ENCODE data around the gene ZBTB7C. TPM values are rescaled to one million over a fixed set of nuclear protein-coding genes. Genes with fewer than 3 reads are reported as not detected.

The ZBTB7C gene
- total RNA-seq, 2 donors from 2014 or later = 11.0 to 14.8 TPM

DNA sequence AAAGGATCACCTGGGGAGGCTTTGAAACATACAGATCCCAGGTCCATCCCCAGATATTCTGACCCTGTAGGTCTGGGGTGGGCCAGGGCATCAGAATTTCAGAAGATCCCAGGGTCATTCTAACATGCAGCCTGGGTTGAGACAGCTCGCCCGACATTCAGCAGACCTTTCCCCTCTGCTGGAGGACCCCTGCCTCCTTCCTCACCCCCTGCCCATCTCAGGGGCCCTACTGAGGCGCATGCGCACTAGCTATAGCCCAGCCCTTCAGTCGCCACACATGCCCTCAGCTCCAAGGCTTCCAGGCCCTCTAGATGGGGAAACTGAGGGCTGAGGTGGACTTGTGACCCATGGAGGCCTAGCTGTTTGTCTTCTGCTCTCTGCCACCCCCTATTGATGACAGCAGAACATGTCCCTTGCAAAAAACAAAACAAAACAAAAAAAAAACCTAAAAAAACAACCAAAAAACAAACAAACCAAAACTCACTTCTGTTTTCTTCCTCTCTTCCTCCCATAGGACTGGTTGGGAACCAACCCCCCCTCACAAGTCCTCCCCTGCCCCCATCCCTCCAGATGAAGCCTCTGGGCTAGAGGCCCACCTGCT lies 91.3 kb downstream of the ZBTB7C start:
- peak; percentile 67 for DNase-seq (ENCODE audit: low spot score)
- intact Hi-C loops (cut with DNase I) = no loop called here

DNA sequence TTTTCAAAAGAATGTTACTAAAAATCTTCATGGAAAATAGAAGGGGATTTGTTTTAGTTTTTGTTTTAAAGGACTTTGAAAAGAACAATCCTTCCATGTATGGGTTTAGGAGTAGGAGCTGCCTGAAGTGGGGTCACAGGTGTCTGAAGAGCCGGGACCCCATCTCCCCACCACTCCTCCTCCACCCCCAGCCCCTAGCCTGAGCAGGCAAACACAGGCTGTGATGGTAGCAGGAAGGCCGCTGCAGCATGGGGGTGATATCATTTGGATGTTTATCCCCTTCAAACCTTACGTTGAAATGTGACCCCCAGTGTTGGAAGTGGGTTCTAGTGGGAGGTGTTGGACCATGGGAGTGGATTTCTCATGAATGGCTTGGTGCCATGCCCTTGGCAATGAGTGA lies 93.0 kb downstream of the ZBTB7C start:
- intact Hi-C loops (cut with DNase I) = no loop called here
- DNase-seq (ENCODE audit: low spot score) = peak; percentile 47

DNA sequence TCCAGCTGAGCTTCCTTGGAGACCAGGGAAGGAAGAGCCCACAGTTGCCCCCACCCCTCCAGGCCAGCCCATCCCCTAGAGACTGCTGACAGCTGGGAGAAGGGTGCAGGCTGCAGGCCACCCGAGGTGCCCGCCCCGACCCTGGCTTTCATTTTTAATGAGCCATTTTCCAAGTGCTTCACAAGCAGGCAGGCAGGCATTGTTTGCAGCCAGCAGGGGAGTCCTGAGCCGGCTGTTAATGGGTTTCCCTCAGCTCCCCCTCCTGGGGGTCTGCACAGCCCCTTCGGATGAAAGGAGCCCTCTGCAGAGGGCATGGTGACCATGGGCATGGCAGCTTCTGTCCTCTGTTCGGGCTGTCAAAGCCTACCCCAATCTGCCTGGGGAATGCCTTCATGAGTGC lies 94.5 kb downstream of the ZBTB7C start:
- DNase-seq (ENCODE audit: low spot score) = peak; percentile 40
- intact Hi-C loops (cut with DNase I) = no loop called here

DNA sequence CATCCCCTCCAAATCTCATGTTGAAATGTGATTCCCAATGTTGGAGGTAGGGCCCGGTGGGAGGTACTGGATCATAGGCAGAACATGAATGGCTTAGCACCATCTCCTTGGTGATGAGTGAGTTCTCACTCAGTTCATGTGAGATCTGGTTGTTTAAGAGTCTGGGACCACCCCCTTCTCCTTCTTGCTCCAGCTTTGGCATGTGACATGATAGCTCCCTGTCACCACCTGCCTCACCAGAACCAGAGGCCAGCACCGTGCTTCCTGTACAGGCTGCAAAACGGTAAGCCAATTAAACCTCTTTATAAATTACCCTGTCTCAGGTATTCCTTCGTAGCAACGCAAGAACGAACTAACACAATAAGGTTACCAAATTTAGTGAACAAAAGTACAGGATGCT lies 95.4 kb downstream of the ZBTB7C start:
- peak; percentile 35 for DNase-seq (ENCODE audit: low spot score)
- intact Hi-C loops (cut with DNase I) = no loop called here

DNA sequence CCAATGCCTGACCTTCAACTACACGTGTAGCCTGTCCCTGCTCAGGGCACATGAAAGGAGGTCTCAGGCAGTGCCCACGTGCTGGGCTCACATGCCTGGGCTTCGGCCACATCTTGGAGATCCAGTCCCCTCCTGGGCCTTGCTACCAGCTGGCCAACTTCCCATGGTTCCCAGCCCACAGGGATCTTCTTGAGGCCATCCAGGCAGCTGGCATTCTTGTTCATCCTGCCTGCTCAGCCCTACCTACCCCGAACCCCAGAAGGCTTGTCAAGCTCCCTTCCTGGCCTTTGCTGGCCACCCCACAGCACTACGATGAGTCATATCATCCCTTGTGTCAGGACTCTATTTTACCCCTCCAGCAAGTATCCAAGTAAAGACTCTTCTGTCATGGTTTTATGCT lies 97.1 kb downstream of the ZBTB7C start:
- DNase-seq (ENCODE audit: low spot score) = peak; percentile 67
- intact Hi-C loops (cut with DNase I) = no loop called here

DNA sequence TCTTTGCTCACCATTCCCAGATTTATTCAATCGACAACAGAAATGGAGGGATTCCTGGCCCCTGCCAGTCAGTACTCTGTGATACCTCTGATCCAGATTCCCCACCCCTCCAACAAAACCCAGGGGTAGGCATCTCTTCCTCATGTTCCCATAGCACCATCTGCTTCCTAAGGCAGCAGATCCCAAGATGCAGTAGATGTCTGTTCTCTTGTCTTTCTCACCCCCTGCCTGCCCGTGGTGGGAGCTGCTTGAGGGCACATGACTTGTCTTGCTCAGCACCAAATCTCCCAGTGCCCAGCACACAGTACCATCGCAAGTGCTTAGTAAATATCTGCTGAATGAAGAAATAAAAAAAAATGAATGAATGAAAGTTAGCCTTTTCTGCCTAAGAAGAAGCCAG lies 98.2 kb downstream of the ZBTB7C start:
- intact Hi-C loops (cut with DNase I) = no loop called here
- no peak for DNase-seq (ENCODE audit: low spot score)

DNA sequence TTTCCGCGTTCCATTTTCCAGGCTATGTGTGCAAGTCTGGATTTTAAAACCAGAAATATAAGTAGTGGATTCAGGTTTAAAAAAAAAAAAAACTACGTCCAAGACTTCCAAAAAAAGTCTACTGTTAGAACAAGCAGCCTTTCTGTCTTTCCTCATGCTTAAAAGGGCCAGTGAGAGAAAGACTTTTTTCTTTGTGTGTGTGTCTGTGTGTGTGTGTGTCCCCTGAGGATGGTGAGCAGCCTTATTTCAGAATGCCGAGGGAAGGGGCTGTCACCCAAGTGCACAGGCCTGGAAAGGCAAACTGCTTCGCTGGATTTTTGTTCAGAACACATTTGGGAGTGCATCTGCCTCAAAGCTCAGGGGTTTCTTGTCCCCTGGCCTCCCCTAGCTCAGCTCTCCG lies 98.8 kb downstream of the ZBTB7C start:
- no peak for DNase-seq (ENCODE audit: low spot score)
- intact Hi-C loops (cut with DNase I) = no loop called here

DNA sequence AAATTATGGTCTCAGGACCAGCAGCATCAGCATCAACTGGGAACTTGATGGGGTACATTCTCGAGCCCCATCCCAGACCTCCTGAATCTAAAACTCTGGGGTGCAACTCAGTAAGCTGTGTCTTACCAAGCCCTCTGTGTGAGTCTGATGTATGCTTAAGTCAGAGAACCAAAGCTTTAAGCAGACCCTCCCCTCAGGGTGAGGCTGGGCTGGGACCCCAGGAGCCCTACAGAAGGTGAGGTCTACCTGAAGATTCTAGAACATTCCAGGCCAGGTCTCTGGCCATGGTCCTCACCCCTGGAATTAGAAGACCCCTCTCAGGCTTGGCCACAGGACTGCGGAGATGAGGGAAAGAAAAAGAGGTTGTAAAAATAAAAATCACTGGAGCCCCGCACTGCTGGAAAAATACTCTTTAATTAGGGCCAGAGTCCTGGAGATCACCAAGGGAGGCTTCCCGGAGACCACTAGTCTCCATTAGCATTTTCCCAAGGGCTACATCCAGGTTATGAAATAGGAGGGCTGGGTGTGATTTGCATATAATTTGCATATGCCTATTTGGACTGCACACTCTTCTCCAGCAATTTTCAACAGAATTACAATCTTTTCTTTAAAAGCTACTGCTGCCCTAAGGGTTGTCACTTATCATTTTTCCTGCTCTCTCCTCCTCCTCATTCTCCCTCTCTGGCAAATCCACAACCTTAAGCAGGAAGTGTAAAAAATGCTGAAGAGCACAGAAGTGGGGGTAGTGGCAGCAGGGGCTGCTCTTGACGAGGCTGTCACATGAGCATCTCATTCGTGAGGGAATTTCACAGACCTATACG lies 100.2 kb downstream of the ZBTB7C start:
- intact Hi-C loops (cut with DNase I) = no loop called here
- peak; percentile 30 for DNase-seq (ENCODE audit: low spot score)

DNA sequence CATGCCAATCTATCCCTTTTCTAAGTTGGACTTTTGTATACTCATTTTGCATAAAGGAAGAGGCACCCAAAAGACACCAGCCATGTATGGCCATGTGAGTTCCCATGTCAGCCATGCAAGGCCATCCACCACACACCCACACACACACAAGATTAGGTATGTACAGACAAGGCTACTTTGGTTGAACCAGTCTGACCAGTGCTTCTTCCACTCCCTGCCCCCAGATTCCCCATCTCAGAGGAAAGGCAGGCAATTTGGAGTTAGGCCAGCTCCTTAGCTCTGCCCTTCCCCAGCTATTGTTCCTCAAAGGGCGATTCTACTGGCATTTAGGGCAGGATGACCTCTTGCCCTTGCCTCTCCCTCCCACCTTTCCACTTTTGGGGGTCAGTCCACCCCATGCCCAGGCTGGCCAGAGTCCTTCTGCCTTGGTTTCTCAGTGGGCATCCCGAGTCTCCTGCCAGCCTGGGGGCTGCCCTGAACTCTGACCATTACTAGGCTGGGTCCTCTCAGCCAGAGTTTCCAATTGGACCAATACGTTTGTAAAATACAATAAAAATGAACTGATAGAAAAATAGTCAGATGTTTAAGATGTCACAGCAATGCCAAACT lies 101.1 kb downstream of the ZBTB7C start:
- intact Hi-C loops (cut with DNase I) = no loop called here

DNA sequence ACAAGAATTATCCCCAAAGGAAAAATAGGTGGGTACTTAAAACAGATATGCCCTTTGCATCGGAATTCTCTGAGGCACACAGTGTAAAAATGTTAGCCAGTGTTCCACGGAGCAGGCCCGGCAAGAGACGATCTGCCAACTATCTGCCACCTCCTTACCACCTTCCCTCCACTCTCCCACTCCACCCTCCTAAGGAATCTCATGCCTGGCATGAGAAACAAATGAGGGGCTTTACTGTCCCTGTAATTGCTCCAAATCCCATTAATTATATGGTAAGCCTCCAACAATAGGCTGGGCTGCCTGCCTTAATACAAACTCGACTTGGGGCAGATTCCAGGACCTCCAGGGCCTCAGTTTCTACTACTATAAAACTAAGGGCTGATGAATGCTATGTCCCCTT lies 102.3 kb downstream of the ZBTB7C start:
- peak; percentile 8 for DNase-seq (ENCODE audit: low spot score)
- intact Hi-C loops (cut with DNase I) = no loop called here

More for the DNA sequence above, 101.1 kb downstream of the ZBTB7C start:
- DNase-seq (ENCODE audit: low spot score) = peak; percentile 53

DNA sequence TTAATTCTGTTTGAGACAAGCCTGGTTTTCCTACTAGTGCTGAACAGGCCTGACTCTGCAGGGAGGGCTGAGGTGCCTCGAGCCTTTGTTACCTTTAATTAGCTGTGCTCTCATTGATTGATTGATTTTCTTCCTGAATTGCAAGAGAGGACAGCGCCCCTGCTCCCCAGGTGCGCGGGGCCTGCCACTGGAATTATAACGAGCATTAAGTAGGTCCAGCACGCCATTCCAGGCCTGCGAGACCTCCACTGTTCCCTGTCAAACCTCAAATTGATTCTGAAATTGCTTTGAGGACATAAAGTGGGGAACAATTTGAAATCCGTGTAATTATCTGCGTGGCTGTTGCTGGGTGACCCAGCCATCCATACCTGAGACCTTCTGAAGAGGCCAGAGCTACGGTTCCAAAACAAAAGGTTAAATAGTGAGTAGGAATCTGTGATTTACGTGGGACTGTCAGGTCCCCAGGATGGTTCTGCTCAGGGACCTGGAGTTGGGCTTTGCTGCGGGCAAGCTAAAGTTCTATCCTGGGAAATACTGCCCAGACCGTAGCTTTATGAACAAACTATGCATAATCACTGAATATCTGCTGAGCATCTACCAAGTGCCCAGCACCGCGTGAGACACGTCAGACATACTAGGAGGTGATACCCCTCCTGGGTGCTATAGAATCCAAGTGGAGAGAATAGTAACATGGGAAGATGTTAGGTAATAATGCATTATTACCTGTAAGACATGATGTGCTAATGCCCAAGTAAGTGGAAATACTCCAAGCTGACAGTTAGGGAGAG lies 104.1 kb downstream of the ZBTB7C start:
- intact Hi-C loops (cut with DNase I) = no loop called here
- DNase-seq (ENCODE audit: low spot score) = peak; percentile 61

DNA sequence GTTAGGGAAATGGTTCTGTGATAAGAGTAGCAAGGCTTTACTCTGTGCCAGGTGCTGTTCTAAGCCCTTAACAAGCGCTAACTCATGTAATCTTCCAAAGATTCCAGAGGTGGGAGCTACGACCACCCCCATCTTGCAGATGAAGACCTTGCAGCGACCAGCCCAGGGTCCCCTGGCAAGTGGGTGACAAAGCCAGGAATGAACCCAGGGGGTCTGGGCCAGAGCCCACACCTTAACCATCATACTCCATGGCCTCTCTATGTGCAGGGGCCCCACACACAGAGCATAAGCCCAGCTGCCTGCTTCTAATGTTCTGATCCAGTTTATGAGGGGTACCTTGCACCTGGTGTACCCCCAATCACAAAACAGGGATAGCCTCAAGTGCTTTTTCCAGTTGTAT lies 105.3 kb downstream of the ZBTB7C start:
- intact Hi-C loops (cut with DNase I) = no loop called here
- peak; percentile 29 for DNase-seq (ENCODE audit: low spot score)

DNA sequence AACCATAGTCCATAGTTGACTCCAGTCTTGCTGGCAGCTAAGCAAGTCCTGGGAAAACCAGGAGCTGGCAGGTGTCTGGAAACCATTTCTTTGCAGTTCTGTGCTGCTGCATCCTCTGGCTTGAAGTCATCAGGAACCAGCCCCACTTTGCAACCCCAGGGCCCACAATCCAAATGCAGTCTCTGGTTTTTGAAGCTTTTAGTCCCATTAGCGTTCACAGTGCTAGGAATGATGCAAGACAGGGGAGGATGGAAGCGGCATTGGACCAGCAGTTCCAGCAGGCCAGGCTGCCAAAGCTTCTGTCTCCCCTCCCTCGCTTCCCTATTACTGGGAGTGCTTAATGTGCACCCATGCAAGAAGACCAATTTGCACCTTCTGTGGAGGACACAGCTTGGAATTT lies 106.4 kb downstream of the ZBTB7C start:
- intact Hi-C loops (cut with DNase I) = no loop called here
- no peak for DNase-seq (ENCODE audit: low spot score)

DNA sequence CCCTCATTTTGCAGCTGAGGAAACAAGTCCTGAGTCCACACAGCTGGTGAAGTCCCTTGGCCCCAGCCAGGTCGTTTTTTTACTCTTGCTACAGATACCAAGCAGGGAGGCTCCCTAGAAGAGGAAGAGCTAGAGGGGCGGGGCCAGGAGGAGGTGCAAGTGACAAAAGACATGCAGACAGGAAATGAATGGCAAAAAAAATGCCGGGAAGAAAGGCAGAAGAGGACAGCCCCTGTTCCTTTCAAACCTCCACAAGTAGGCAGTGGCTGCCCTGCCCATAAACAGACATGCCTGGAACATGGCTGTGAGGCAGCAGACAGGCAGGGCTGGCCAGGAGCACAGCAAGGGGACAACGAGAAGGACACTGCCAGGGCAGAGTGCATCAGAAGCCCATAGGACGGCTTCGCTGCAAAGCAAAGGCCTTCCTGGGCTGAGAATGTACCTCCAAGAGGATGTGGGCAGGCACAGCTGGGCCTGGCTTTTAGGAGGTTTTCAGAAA lies 108.7 kb downstream of the ZBTB7C start:
- peak; percentile 83 for DNase-seq (ENCODE audit: low spot score)
- intact Hi-C loops (cut with DNase I) = no loop called here

DNA sequence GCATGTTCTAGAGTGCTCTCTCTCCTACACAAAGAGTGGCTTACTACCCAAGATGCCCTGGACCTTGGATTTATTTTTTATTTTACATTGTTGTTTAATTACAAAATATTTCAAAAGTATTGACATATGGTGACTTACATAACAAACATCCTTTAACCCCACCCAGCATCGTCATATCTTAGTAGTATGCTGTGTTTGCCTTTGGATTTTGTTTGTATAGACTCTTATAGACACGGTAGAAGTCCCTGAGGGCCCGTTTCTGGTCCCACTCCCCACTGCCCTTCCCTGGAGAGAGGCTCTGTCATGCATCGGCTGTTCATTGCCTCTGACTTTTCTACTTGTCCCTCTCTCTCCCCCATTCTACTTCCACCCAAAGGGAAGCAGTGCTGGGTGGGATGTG lies 112.0 kb downstream of the ZBTB7C start:
- intact Hi-C loops (cut with DNase I) = no loop called here
- DNase-seq (ENCODE audit: low spot score) = no peak

DNA sequence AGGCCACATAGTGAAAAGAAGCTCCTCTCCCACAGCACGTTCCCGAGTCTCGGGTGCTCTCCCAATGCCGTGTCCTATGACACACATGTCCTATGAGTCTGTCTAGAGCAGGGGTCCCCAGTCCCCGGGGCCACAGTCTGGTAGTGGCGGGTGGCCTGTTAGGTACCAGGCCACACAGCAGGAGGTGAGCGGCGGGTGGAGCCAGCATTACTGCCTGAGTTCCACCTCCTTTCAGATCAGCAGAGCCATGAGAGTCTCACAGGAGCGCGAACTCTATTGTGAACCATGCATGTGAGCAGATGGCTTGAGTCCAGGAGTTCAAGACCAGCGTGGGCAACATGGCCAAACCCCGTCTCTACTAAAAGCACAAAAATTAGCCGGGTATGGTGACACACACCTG lies 112.6 kb downstream of the ZBTB7C start:
- intact Hi-C loops (cut with DNase I) = no loop called here
- DNase-seq (ENCODE audit: low spot score) = peak; percentile 55

DNA sequence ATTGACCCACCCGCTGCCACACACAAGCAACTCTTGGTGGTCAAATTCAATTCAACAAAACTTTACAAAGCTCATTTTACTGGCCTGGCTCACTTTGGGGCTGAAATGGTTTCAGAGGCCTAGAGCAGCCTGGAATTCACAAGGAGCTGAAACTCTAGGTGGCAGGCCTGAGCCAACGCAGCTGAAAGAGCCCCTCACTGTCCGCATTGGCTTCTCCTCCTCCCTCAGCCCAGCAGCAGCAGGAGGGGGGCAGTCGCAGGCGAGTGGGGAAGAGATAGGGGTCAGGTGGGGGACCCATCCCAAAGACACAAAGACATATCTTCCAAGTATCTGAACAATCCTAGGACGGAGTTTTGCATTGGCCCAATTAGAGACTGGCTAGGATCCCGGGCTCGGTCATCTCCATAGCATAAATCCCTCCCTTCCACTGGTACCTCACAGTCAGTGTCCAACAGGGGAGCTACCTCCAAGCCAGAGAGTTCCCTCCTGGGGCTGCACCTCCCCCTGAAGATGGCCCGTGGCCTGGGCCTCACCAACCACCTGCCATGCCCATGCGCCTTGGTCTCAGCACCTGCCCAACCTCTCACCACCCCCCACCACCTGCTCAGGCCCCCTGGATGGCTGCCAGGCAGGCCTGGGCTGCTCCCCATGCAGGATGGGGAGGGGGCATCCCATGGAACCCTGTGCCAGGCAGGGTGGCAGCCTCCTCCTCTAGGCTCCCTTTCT lies 113.4 kb downstream of the ZBTB7C start:
- intact Hi-C loops (cut with DNase I) = no loop called here
- peak; percentile 53 for DNase-seq (ENCODE audit: low spot score)

DNA sequence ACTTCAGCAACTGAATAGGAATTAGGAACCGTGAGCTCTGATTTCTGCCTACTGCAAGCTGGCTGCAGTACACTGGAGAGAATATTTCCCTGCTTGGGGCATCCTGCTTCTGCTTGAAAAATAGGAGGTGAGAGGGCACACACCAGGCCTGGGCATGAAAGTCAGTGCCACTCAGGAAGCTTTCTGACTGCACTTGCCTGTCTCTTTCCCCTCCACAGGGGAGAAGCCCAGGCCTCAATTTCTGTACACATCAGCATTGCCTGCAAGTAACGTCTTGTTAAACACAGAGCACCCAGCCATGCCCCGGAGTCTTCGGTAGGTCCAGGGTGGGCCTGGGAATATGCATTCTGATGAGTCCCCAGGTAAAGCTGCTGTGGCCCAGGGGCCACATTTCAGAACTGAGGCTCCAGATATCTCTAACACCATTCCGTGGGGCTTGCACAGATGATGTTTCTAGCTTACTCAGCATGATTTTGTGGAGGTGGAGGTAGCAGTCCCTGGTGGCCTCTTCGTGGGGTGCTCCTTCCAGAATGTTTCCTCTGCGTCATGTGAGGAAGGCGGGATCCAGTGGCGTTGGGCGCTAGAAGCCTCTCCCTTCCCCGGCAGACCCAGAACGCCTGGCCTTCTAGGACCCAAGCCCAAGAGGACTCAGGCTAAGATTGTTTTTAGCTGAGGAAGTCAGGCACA lies 114.1 kb downstream of the ZBTB7C start:
- intact Hi-C loops (cut with DNase I) = no loop called here
- DNase-seq (ENCODE audit: low spot score) = peak; percentile 44

All from posterior vena cava (tissue), 2 donors.